Ascending aorta (tissue), 2 donors: ENCODE data around the gene PRICKLE2. TPM values are rescaled to one million over a fixed set of nuclear protein-coding genes. Genes with fewer than 3 reads are reported as not detected.

Experiments used
- DNase-seq, 2 donors: peaks; one replicate each; pipeline ENCODE4 v3.0.0-alpha.2; 2019; ENCODE audit warnings: low spot score in 2 of 2
- H3K27ac ChIP-seq, 2 donors: fragments of 200-600 bp; sonication (generic); one replicate each; pipeline ENCODE4 v1.5.1; 2016 to 2017; ENCODE audit warnings: mild to moderate bottlenecking in 1 of 2
- H3K27me3 ChIP-seq: fragments of 200-600 bp; sonication (generic); one replicate; pipeline ENCODE4 v1.5.1; 2017
- H3K36me3 ChIP-seq, 2 donors: fragments of 200-600 bp; sonication (generic); one replicate each; pipeline ENCODE4 v1.5.1; 2016
- H3K4me1 ChIP-seq, 2 donors: fragments of 200-600 bp; sonication (generic); one replicate each; pipeline ENCODE4 v1.5.1; 2016 to 2017; ENCODE audit warnings: mild to moderate bottlenecking in 1 of 2
- H3K4me3 ChIP-seq, 2 donors: fragments of 200-600 bp; sonication (generic); one replicate each; pipeline ENCODE4 v1.5.1; 2016 to 2017; ENCODE audit warnings: mild to moderate bottlenecking in 1 of 2
- H3K9me3 ChIP-seq, 2 donors: fragments of 200-600 bp; sonication (generic); one replicate each; pipeline ENCODE4 v1.5.1; 2016
- intact Hi-C: fragments of 100-400 bp; cut with DNase I; formaldehyde crosslinking; loops from one replicate; pipeline ENCODE4 v1.15.1; 2023
- total RNA-seq: library from RNA; depleted of rRNA; stranded (reverse); fragments of >200 nt; gene quantifications from one replicate; pipeline ENCODE4 v1.1.0, GENCODE V29; 2016
- TF ChIP-seq, protein P1 (sequence below), 3 experiments: fragments of 200-600 bp in 2 of 3; fragments of 450-650 bp in 1 of 3; sonication (generic) in 2 of 3; IDR thresholded peaks; one replicate each; pipeline ENCODE4 v1.5.1; 2016 to 2019; ENCODE audit warnings: antibody characterized with exemption in 3 of 3, mild to moderate bottlenecking in 1 of 3, moderate library complexity in 1 of 3

The PRICKLE2 gene, protein sequence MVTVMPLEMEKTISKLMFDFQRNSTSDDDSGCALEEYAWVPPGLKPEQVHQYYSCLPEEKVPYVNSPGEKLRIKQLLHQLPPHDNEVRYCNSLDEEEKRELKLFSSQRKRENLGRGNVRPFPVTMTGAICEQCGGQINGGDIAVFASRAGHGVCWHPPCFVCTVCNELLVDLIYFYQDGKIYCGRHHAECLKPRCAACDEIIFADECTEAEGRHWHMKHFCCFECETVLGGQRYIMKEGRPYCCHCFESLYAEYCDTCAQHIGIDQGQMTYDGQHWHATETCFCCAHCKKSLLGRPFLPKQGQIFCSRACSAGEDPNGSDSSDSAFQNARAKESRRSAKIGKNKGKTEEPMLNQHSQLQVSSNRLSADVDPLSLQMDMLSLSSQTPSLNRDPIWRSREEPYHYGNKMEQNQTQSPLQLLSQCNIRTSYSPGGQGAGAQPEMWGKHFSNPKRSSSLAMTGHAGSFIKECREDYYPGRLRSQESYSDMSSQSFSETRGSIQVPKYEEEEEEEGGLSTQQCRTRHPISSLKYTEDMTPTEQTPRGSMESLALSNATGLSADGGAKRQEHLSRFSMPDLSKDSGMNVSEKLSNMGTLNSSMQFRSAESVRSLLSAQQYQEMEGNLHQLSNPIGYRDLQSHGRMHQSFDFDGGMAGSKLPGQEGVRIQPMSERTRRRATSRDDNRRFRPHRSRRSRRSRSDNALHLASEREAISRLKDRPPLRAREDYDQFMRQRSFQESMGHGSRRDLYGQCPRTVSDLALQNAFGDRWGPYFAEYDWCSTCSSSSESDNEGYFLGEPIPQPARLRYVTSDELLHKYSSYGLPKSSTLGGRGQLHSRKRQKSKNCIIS
- total RNA-seq = 24.7 TPM

DNA sequence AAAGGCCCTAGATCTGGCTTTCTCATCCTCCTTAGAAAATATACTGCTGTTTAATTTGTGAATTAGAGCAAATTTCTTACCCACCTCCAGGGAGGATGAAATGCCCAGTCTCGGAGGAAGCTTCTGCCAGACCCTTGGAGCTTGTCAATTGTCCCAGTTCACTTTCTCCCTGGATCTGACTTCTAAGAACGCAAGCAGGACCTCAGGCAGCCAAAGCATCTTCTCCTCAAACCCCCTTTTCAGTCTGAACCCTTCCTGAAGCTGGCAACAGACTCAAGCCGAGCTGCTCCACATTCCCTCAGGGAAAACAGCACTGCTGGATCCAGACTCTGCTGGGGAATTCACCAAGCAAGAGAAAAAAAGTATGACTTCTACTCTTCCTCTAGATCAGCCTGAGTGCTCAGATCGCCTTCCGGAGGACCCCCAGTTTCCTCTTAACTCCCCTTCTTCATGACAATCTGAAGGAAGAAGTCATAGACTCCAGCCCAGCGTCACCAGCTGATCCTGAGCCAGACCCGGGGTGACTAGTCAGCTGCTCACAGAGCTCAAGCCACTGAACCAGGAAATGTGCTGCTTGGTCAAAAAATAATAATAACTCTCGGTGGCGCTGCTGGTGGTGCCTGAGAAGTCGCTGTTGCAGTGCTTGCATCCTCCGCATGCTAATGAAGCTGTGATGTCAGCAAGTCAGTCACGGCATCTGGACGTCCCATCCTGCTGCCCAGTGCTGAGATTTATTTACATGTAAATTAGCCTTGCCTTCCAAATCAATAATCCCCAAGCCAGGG, at the start of gene PRICKLE2:
TSS of gene PRICKLE2 (minus strand) at position 641 of the 785 bp plus-strand sequence. CDS start 26,539 bp downstream, outside the sequence.
- Histone ChIP-seq H3K27ac (peak within 1 kb of the TSS; percentile 92), H3K36me3 (no peaks in the 10 kb centered on the region), H3K9me3 (no peaks in the 10 kb centered on the region), H3K4me1 (peaks cover 9 to 44% of the 10 kb centered on the region in 2 donors), H3K4me3 (peak within 1 kb of the TSS; percentile 48 to 66), H3K27me3 (no peaks in the 10 kb centered on the region)
- TF ChIP-seq, protein P1, sequence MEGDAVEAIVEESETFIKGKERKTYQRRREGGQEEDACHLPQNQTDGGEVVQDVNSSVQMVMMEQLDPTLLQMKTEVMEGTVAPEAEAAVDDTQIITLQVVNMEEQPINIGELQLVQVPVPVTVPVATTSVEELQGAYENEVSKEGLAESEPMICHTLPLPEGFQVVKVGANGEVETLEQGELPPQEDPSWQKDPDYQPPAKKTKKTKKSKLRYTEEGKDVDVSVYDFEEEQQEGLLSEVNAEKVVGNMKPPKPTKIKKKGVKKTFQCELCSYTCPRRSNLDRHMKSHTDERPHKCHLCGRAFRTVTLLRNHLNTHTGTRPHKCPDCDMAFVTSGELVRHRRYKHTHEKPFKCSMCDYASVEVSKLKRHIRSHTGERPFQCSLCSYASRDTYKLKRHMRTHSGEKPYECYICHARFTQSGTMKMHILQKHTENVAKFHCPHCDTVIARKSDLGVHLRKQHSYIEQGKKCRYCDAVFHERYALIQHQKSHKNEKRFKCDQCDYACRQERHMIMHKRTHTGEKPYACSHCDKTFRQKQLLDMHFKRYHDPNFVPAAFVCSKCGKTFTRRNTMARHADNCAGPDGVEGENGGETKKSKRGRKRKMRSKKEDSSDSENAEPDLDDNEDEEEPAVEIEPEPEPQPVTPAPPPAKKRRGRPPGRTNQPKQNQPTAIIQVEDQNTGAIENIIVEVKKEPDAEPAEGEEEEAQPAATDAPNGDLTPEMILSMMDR (IDR thresholded peaks at IDR 0.05) = peak; percentile 27 to 45 (median 34)
- DNase-seq = peak; percentile 70 to 94
- intact Hi-C loops = loop anchor here (2.0 to 5.0 kb wide), 4 partner anchors 14 to 198 kb away; no protein-coding TSS in a partner anchor

DNA sequence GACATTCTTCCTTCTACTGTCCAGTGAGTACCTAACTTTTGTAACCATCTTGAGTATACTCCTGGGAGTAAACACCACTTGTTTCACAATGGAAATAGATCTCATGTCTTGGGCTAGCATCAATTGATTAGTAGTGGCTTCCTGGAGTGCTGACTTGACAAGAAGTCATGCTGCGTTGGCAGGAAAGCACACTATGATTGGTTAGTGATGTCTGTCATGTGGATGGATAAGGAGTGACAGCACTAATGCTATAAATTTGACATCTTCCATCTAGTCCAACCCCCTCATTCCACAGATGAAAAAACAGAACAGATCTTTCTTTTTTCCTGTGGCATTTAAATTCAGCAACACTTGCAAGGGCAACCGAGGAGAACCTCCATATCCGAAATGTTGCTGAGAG, 47.6 kb upstream of the PRICKLE2 start:
- intact Hi-C loops = no loop called here
- TF ChIP-seq, protein P1 (IDR thresholded peaks at IDR 0.05) = no peak
- DNase-seq = no peak
- Histone ChIP-seq H3K4me3 (no peak overlapping the region), H3K9me3 (no peaks in the 10 kb centered on the region), H3K36me3 (no peaks in the 10 kb centered on the region), H3K27ac (no peak overlapping the region), H3K4me1 (no peaks in the 10 kb centered on the region), H3K27me3 (no peaks in the 10 kb centered on the region)

DNA sequence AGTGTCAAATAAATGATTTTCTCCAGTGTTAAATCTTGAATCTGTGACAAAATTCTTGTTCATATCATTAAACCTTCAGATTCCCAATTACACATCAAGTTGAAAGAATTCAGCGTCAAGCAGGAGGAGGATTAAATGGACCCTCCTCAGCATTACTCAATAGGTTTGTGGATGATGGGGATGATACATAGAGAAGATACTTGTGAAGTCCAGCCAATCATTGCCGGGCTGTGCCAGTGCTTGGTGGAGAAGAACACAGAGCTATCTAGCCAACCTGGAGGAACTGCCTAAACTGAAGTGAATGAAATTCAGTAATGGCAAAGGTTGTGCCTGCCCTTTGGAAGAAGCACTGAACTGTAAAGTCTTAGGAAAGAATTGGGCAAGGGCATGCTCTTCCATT, 47.0 kb upstream of the PRICKLE2 start:
- Histone ChIP-seq H3K9me3 (no peaks in the 10 kb centered on the region), H3K36me3 (no peaks in the 10 kb centered on the region), H3K4me3 (no peak overlapping the region), H3K4me1 (no peaks in the 10 kb centered on the region), H3K27ac (no peak overlapping the region), H3K27me3 (no peaks in the 10 kb centered on the region)
- TF ChIP-seq, protein P1 (IDR thresholded peaks at IDR 0.05) = no peak
- intact Hi-C loops = no loop called here
- DNase-seq = no peak

DNA sequence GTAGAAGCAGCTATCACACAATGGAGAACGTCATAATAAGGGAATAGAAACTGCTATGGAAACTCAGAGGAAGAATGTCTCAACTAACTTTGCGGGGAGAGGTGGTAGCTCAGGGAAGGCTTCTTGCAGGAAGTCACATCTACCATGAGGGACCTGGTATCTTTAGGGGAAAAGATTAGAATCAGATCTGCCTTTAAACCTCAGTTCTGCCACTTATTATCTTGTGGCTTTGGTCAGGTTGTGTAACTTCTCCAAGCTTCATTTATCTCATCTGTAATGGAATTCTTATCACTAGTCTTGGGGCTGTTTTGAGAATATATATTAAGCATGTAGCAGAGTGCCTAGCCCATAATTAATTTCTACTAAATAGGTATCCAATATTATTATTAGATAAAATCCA, 46.4 kb upstream of the PRICKLE2 start:
- TF ChIP-seq, protein P1 (IDR thresholded peaks at IDR 0.05) = no peak
- H3K27ac ChIP-seq = no peak overlapping the region
- H3K4me3 ChIP-seq = no peak overlapping the region

DNA sequence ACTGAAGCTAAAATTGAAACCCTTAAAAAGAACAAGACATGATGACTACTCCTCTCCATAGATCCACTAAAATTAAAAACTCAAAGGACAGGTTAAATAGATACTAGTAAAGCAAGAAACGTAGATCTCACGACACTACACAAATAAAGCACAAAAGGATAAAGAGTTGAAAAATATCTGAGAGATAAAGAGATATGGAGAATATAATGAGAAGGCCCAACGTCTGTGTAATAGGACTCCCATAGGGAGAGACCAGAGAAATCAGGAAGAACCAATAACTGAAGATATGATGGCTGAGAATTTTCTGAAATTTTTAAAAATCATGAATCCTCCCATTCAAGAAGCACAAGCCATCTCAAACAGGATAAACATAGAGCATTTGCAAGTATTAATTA, 45.6 kb upstream of the PRICKLE2 start:
- H3K4me3 ChIP-seq = no peak overlapping the region
- H3K9me3 ChIP-seq = no peaks in the 10 kb centered on the region
- intact Hi-C loops = no loop called here
- H3K27ac ChIP-seq = no peak overlapping the region
- H3K4me1 ChIP-seq = no peaks in the 10 kb centered on the region
- no peaks in the 10 kb centered on the region for H3K27me3 ChIP-seq
- H3K36me3 ChIP-seq = no peaks in the 10 kb centered on the region
- TF ChIP-seq, protein P1 (IDR thresholded peaks at IDR 0.05) = no peak
- DNase-seq = no peak

More for the DNA sequence above, 46.4 kb upstream of the PRICKLE2 start:
- Histone ChIP-seq H3K4me1 (no peaks in the 10 kb centered on the region), H3K9me3 (no peaks in the 10 kb centered on the region), H3K36me3 (no peaks in the 10 kb centered on the region), H3K27me3 (no peaks in the 10 kb centered on the region)
- DNase-seq = no peak
- intact Hi-C loops = no loop called here
